T-cell (primary cell): ENCODE measurements around the gene KLHDC10. TPM values are rescaled to one million over a fixed set of nuclear protein-coding genes. Genes with fewer than 3 reads are reported as not detected.
"Not testable (repeated sequence)": the region's sequence is repeated elsewhere in the genome, so short reads cannot be mapped to it uniquely, and the experiment has no call there.

ENCODE experiments used
- ATAC-seq, 4 experiments: fragments of 200-7000 bp in 3 of 4; fragments of 150-1000 bp in 1 of 4; cut with Tn5 transposase; replicated peaks in 1 of 4; 1 replicate in 3 of 4; 2 replicates in 1 of 4; pipeline ENCODE4 v1.10.0; 2021; ENCODE audit warnings: moderate library complexity in 3 of 4, mild to moderate bottlenecking in 2 of 4, moderate number of reproducible peaks in 1 of 4
- CTCF ChIA-PET, 2 donors: fragments of 300-600 bp; sonication (Branson Sonifier 250); formaldehyde crosslinking; loops; one replicate each; lab custom pipeline; 2022; ENCODE audit warnings: antibody characterized with exemption in 2 of 2; lab: Charles Lee
- POLR2A ChIA-PET, 2 donors: fragments of 300-600 bp; sonication (Branson Sonifier 250); formaldehyde crosslinking; loops; one replicate each; lab custom pipeline; 2022; ENCODE audit warnings: antibody characterized with exemption in 2 of 2; lab: Charles Lee
- DNase-seq, 35 experiments: peaks; one replicate each; pipeline versions ENCODE4 v3.0.0 to v3.0.0-alpha.2; 2013 to 2023
- H3K27ac ChIP-seq: one replicate; pipeline ENCODE4 v1.5.1; 2013; ENCODE audit warnings: low read length
- H3K27me3 ChIP-seq, 2 experiments: replicated peaks in 1 of 2; 1 replicate in 1 of 2; 2 replicates in 1 of 2; pipeline versions ENCODE4 v1.6.1 to v1.7.0; 2013; ENCODE audit warnings: low read length in 1 of 2, mixed read lengths in 1 of 2; ENCODE audit not compliant: control insufficient read depth in 2 of 2, insufficient read depth in 2 of 2; ENCODE audit errors: extremely low read depth in 1 of 2
- H3K36me3 ChIP-seq, 2 donors: 1 replicate in 1 of 2; 2 replicates in 1 of 2; pipeline versions ENCODE4 v1.6.1 to v1.7.0; 2013; ENCODE audit warnings: low read length in 1 of 2; ENCODE audit not compliant: control insufficient read depth in 2 of 2, insufficient read depth in 1 of 2; ENCODE audit errors: extremely low read depth in 1 of 2
- H3K4me1 ChIP-seq, 2 experiments: 1 replicate in 1 of 2; 2 replicates in 1 of 2; pipeline versions ENCODE4 v1.6.1 to v1.7.0; 2013; ENCODE audit warnings: low read length in 2 of 2, mixed read lengths in 1 of 2; ENCODE audit not compliant: insufficient read depth in 2 of 2, control insufficient read depth in 1 of 2; ENCODE audit errors: extremely low read depth in 1 of 2
- H3K4me3 ChIP-seq, 2 donors: 1 replicate in 1 of 2; 2 replicates in 1 of 2; pipeline versions ENCODE4 v1.5.1 to v1.7.0; 2013; ENCODE audit warnings: mild to moderate bottlenecking in 2 of 2, low read length in 1 of 2, moderate library complexity in 1 of 2; ENCODE audit not compliant: control insufficient read depth in 1 of 2; ENCODE audit errors: extremely low read depth in 1 of 2
- H3K9me3 ChIP-seq: 2 replicates; pipeline ENCODE4 v1.7.0; 2013
- H3K27ac Mint-ChIP-seq, 2 donors: one replicate each; pipeline ENCODE4 v1.8.0; 2020 to 2021; ENCODE audit warnings: mild to moderate bottlenecking in 2 of 2, mixed read lengths in 2 of 2
- H3K27me3 Mint-ChIP-seq, 2 donors: one replicate each; pipeline ENCODE4 v1.8.0; 2021 to 2022; ENCODE audit warnings: mixed read lengths in 2 of 2
- H3K36me3 Mint-ChIP-seq: one replicate; pipeline ENCODE4 v1.8.0; 2021; ENCODE audit warnings: mixed read lengths
- H3K4me1 Mint-ChIP-seq, 3 donors: one replicate each; pipeline ENCODE4 v1.8.0; 2020 to 2022; ENCODE audit warnings: mixed read lengths in 3 of 3, mild to moderate bottlenecking in 1 of 3
- H3K4me3 Mint-ChIP-seq, 3 donors: one replicate each; pipeline ENCODE4 v1.8.0; 2020 to 2022; ENCODE audit warnings: mild to moderate bottlenecking in 3 of 3, mixed read lengths in 3 of 3, moderate library complexity in 3 of 3
- H3K9me3 Mint-ChIP-seq, 3 donors: one replicate each; pipeline ENCODE4 v1.8.0; 2020 to 2022; ENCODE audit warnings: mixed read lengths in 3 of 3
- WGBS: methylation state at CpG from one replicate; pipeline ENCODE4 v1.1.5; 2013; ENCODE audit warnings: missing lambda C conversion rate; ENCODE audit not compliant: insufficient coverage; 5-methylcytosine and 5-hydroxymethylcytosine counted together
- total RNA-seq, 35 experiments: library from RNA in 6 of 35; stranded (reverse) in 6 of 35; fragments of 120-200 nt in 1 of 35; gene quantifications; one replicate each; pipeline versions ENCODE4 v1.2.1 to v1.2.4 and lab custom pipeline; 2013 to 2026

The KLHDC10 gene
- total RNA-seq, 5 donors from 2014 or later (not counting 1 experiment from before 2014, with no cell fraction given) = 15.2 to 20.5 (median 16.4) TPM

DNA sequence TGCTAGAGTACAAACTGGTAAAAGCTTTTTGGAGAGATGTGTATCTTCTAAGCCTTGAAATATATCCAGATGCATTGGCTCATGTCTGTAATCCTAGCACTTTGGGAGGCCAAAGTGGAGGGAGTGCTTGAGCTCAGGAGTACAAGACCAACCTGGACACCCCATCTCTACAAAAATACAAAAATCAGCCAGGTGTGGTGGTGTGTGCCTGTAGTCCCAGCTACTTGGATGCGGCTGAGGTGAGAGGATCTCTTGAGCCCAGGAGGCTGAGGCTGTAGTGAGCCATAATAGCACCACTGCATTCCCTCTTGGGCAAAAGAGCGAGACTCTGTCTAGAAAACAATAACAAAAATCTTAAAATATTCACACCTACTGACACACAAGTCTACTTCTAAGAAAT lies 109.3 kb downstream of the KLHDC10 start:
- ChIA-PET POLR2A (no interaction called here), CTCF (no interaction called here)
- no peaks in the 10 kb centered on the region for H3K9me3 Mint-ChIP-seq
- no peak overlapping the region for H3K4me3 Mint-ChIP-seq
- no peaks in the 10 kb centered on the region for H3K27me3 ChIP-seq
- no peaks in the 10 kb centered on the region for H3K4me1 Mint-ChIP-seq
- no peaks in the 10 kb centered on the region for H3K27me3 Mint-ChIP-seq
- no peak overlapping the region for H3K4me3 ChIP-seq
- peaks cover 50% of the 10 kb centered on the region for H3K36me3 Mint-ChIP-seq
- no peak for DNase-seq
- WGBS = no CpG with 5 or more reads among the region's 2 CpGs
- peaks cover 4 to 55% of the 10 kb centered on the region in 2 donors for H3K36me3 ChIP-seq
- no peaks in the 10 kb centered on the region for H3K9me3 ChIP-seq
- ATAC-seq = no peak
- H3K4me1 ChIP-seq = no peaks in the 10 kb centered on the region
- H3K27ac ChIP-seq = no peak overlapping the region
- no peak overlapping the region for H3K27ac Mint-ChIP-seq

DNA sequence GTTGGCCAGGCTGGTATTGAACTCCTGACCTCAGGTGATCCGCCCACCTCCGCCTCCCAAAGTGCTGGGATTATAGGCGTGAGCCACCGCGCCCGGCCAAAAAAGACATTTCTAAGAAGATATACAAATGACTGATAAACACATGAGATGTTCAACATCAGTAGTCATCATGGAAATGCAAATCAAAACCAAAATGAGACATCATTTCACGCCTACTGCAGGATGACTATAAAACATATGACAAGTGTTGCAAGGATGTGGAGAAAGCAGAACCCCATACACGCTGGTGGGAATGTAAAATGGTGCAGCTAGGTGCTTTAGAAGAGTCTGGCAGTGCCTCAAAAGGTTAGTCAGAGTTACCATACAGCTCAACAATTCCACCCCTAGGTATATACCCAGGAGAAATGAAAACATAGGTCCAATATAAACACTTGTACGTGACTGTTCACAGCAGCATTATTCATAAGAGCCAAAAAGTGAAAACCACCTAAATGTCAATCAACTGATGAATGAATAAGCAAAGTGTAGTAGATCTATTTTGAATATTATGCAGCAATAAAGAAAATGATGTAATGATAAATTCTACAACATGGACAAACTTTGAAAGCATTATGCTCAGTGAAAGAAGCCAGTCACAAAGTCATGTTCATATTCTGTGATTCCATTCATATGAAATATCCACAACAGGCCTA lies 110.4 kb downstream of the KLHDC10 start:
- Histone ChIP-seq H3K27ac (no peak overlapping the region), H3K4me1 (no peaks in the 10 kb centered on the region), H3K4me3 (no peak overlapping the region), H3K9me3 (no peaks in the 10 kb centered on the region), H3K36me3 (peaks cover 4 to 57% of the 10 kb centered on the region in 2 donors), H3K27me3 (no peaks in the 10 kb centered on the region)
- no peaks in the 10 kb centered on the region for H3K9me3 Mint-ChIP-seq
- ATAC-seq = no peak
- H3K36me3 Mint-ChIP-seq = peaks cover 50% of the 10 kb centered on the region
- H3K27ac Mint-ChIP-seq = no peak overlapping the region
- H3K4me1 Mint-ChIP-seq = no peaks in the 10 kb centered on the region
- POLR2A ChIA-PET = no interaction called here
- CTCF ChIA-PET = no interaction called here
- no CpG with 5 or more reads among the region's 9 CpGs for WGBS
- no peak for DNase-seq
- H3K27me3 Mint-ChIP-seq = no peaks in the 10 kb centered on the region
- H3K4me3 Mint-ChIP-seq = no peak overlapping the region

DNA sequence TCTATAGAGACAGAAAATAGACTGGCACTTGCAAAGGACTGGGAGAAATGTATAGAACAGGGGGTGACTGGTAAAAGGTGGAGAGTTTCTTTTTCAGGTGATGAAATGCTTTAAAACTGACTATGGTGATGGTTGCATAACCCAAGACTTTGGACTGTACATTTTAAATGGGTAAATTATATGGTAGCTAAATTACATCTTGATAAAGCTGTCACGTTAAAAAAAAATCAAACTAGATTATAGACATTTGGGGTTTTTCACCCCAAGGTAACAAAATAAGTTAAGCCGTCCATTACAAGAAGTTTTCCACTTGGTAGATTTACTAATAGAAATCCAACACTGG lies 110.9 kb downstream of the KLHDC10 start:
- Histone ChIP-seq H3K36me3 (peaks cover 4 to 57% of the 10 kb centered on the region in 2 donors), H3K4me3 (no peak overlapping the region), H3K27ac (no peak overlapping the region), H3K9me3 (no peaks in the 10 kb centered on the region), H3K4me1 (no peaks in the 10 kb centered on the region), H3K27me3 (no peaks in the 10 kb centered on the region)
- Mint-ChIP-seq H3K9me3 (no peaks in the 10 kb centered on the region), H3K4me1 (no peaks in the 10 kb centered on the region), H3K27ac (no peak overlapping the region), H3K36me3 (peaks cover 50% of the 10 kb centered on the region), H3K27me3 (no peaks in the 10 kb centered on the region), H3K4me3 (no peak overlapping the region)
- DNase-seq (no peak), ATAC-seq (no peak)
- ChIA-PET CTCF (interaction anchor here in 1 of 2 donors (0.5 kb wide), 1 partner anchor 10 kb away, joined by 3 read pairs; no protein-coding TSS in a partner anchor), POLR2A (interaction anchor here in 1 of 2 donors (0.5 kb wide), 1 partner anchor 19 kb away, joined by 4 read pairs; no protein-coding TSS in a partner anchor)
- 80% methylated on average over 1 of the region's 2 CpGs for WGBS

DNA sequence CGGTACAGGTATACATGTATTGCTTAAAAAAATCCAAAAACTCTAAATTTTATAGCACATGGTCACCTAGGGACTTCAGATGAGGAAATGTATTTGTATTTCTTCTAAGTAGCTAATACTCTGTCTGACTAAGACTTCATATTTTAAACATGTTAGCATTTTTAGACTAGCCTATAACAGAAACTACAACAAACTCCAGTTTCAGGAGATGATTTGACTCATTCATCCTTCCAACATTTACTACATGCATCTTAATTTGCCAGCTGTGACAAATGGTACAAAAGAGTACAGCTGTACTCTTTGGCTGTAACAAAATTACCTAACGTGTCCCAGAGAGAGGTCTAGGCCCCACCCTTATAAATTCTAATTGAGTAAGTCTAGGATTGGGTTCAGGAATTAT lies 112.7 kb downstream of the KLHDC10 start:
- Mint-ChIP-seq H3K4me3 (no peak overlapping the region), H3K27me3 (no peaks in the 10 kb centered on the region), H3K27ac (no peak overlapping the region), H3K9me3 (no peaks in the 10 kb centered on the region), H3K4me1 (peaks cover 0 to 7% (median 2%) of the 10 kb centered on the region in 3 donors), H3K36me3 (peaks cover 52% of the 10 kb centered on the region)
- ChIA-PET CTCF (no interaction called here), POLR2A (interaction anchor here in 1 of 2 donors (0.6 kb wide), 1 partner anchor 946 kb away, joined by 3 read pairs; no protein-coding TSS in a partner anchor)
- Histone ChIP-seq H3K27me3 (no peaks in the 10 kb centered on the region), H3K36me3 (peaks cover 4 to 56% of the 10 kb centered on the region in 2 donors), H3K9me3 (no peaks in the 10 kb centered on the region), H3K27ac (no peak overlapping the region), H3K4me3 (no peak overlapping the region), H3K4me1 (no peaks in the 10 kb centered on the region)
- no peak for ATAC-seq
- no peak for DNase-seq
- WGBS = no CpG with 5 or more reads among the region's 2 CpGs

DNA sequence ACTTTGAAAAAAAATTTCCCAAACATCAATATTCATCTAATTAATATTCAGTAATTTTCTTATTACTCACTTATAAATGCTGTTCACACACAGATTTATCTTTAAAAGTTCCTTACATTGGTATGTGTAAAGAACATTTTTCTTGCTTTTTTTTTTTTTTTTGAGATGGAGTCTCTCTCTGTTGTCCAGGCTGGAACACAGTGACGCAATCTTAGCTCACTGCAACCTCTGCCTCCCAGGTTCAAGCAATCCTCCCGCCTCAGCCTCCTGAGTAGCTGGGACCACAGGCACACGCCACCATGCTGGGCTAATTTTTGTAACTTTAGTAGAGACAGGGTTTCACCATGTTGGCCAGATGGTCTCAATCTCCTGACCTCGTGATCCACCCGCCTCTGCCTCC lies 114.0 kb downstream of the KLHDC10 start:
- H3K9me3 ChIP-seq, H3K4me1 ChIP-seq, ATAC-seq, POLR2A ChIA-PET, H3K27me3 Mint-ChIP-seq, H3K4me1 Mint-ChIP-seq, DNase-seq, H3K4me3 Mint-ChIP-seq, H3K9me3 Mint-ChIP-seq, H3K4me3 ChIP-seq, H3K27ac ChIP-seq, H3K27ac Mint-ChIP-seq, H3K27me3 ChIP-seq: not testable (repeated sequence)
- peaks cover 4 to 48% of the 10 kb centered on the region in 2 donors for H3K36me3 ChIP-seq
- 69% methylated on average over 3 of the region's 5 CpGs for WGBS
- peaks cover 50% of the 10 kb centered on the region for H3K36me3 Mint-ChIP-seq
- CTCF ChIA-PET = interaction anchor here in 1 of 2 donors (0.6 kb wide), 1 partner anchor 12 kb away, joined by 3 read pairs; no protein-coding TSS in a partner anchor

Other genes with a start within 250 kb of the KLHDC10 start
- 10 to 100 TPM; 37.5 to 63.8 (median 50.1) TPM for gene UBE2H, start 117.6 kb upstream of the KLHDC10 start, total RNA-seq
- gene ZC3HC1, start 19.2 kb upstream of the KLHDC10 start, total RNA-seq = 10 to 100 TPM; 12.1 to 17.9 (median 16.7) TPM
- 10 to 100 TPM; 21.4 to 31.0 (median 25.5) TPM for gene TMEM209, start 134.9 kb downstream of the KLHDC10 start, total RNA-seq
- not detected for gene SSMEM1, start 137.3 kb downstream of the KLHDC10 start, total RNA-seq
- gene CPA2, start 196.3 kb downstream of the KLHDC10 start, total RNA-seq = 1 to 10 TPM in 3 of 5 donors, not detected in 2; 1.7 to 3.1 (median 2.2) TPM
- gene CPA4, start 222.6 kb downstream of the KLHDC10 start, total RNA-seq = under 1 TPM in 1 of 5 donors, not detected in 4; 0.23 TPM